Right lobe of liver (tissue), 6 donors: ENCODE data around the gene TMEFF2. TPM values are rescaled to one million over a fixed set of nuclear protein-coding genes. Genes with fewer than 3 reads are reported as not detected.
A peak's percentile ranks its signal among the peaks of the same experiment; 100 is the strongest.

ENCODE experiments used
- ATAC-seq, 4 donors: fragments of 200-7000 bp; cut with Tn5 transposase; one replicate each; pipeline ENCODE4 v1.9.1; 2020; ENCODE audit warnings: mild to moderate bottlenecking in 4 of 4, moderate library complexity in 4 of 4
- DNase-seq, 3 donors: peaks; one replicate each; pipeline ENCODE4 v3.0.0-alpha.2; 2020
- H3K27ac ChIP-seq, 3 donors: fragments of 200-600 bp; one replicate each; pipeline ENCODE4 v1.8.0; 2022
- H3K27me3 ChIP-seq, 2 donors: fragments of 200-600 bp; one replicate each; pipeline ENCODE4 v1.8.0; 2022
- H3K36me3 ChIP-seq, 4 donors: fragments of 200-600 bp; sonication (generic) in 1 of 4; one replicate each; pipeline versions ENCODE4 v1.5.1 to v1.8.0; 2017 to 2022; ENCODE audit warnings: control low read depth in 1 of 4
- H3K4me1 ChIP-seq, 4 donors: fragments of 200-600 bp; sonication (generic) in 1 of 4; one replicate each; pipeline versions ENCODE4 v1.5.1 to v1.8.0; 2017 to 2022; ENCODE audit warnings: control low read depth in 1 of 4
- H3K4me3 ChIP-seq, 3 donors: fragments of 200-600 bp; one replicate each; pipeline ENCODE4 v1.8.0; 2022
- H3K9me3 ChIP-seq, 4 donors: fragments of 200-600 bp; sonication (generic) in 1 of 4; one replicate each; pipeline versions ENCODE4 v1.5.1 to v1.8.0; 2017 to 2022; ENCODE audit warnings: control low read depth in 1 of 4
- CTCF ChIP-seq, 4 donors: fragments of 200-600 bp in 3 of 4; fragments of 450-650 bp in 1 of 4; IDR thresholded peaks; one replicate each; pipeline versions ENCODE4 v1.5.1 to v1.8.0; 2016 to 2022; ENCODE audit warnings: antibody characterized with exemption in 4 of 4, mild to moderate bottlenecking in 2 of 4
- POLR2A ChIP-seq: fragments of 450-650 bp; IDR thresholded peaks from one replicate; pipeline ENCODE4 v1.6.1; 2017; ENCODE audit warnings: antibody characterized with exemption, mild to moderate bottlenecking
- WGBS: methylation state at CpG from one replicate; pipeline ENCODE4 v1.1.6; 2018; ENCODE audit warnings: low coverage, low lambda C conversion rate; ENCODE audit not compliant: insufficient coverage; ENCODE audit errors: missing lambda C conversion rate; 5-methylcytosine and 5-hydroxymethylcytosine counted together
- intact Hi-C, 2 donors: fragments of 100-400 bp; cut with DNase I; formaldehyde crosslinking; loops; one replicate each; pipeline versions ENCODE4 v1.11.2 to v1.14.1; 2022
- total RNA-seq, 6 experiments: library from RNA; depleted of rRNA in 2 of 6; stranded (reverse); fragments of >200 nt in 2 of 6; fragmentation: NEBNext Ultra II Directional in 3 of 6; extraction: Animal tissue kit (Norgen Biotek cat#: 25700) in 3 of 6; gene quantifications; one replicate each; pipeline versions ENCODE4 v1.1.0 to v1.2.4, GENCODE V29; 2016 to 2023
- donor health status: DM: no; HTN: yes; CAD: no.
- donor health status: DM: no; HTN: no; CAD: no.
- donor health status: DM: no; HTN: no; CAD: no.
- donor health status: DM: no; HTN: yes; CAD: no.
- donor health status: DM: no; HTN: yes; CAD: no.

Gene TMEFF2
- total RNA-seq, 6 experiments from 2014 or later: not detected

- Histone ChIP-seq H3K27me3 (no peaks in the 10 kb centered on the region), H3K27ac (no peak overlapping the region), H3K9me3 (no peaks in the 10 kb centered on the region), H3K36me3 (no peaks in the 10 kb centered on the region), H3K4me1 (no peaks in the 10 kb centered on the region), H3K4me3 (no peak overlapping the region)
- TF ChIP-seq POLR2A (no peak), CTCF (IDR thresholded peaks at IDR 0.05) (no peak)
- 55% methylated on average over 2 of the region's 2 CpGs for WGBS
- DNase-seq (no peak), ATAC-seq (no peak)
- intact Hi-C loops: no loop called here
Measured at GRCh38 chr2:191910518-191910917, 284.2 kb downstream of the TMEFF2 start.

DNA sequence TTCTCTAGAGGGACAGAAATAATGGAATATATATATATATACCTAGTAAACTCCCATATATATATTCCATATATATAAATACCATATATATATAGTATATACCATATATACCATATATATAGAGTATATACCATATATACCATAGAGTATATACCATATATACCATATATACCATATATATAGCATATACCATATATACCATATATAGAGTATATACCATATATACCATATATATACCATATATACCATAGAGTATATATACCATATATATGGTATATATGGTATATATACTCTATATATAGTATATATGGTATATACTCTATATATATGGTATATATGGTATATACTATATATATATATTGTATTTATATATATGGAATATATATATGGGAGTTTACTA, 285.9 kb downstream of the TMEFF2 start:
- H3K4me3 ChIP-seq: no peak overlapping the region
- H3K27me3 ChIP-seq: no peaks in the 10 kb centered on the region
- DNase-seq: no peak
- H3K27ac ChIP-seq: no peak overlapping the region
- TF ChIP-seq POLR2A (no peak), CTCF (IDR thresholded peaks at IDR 0.05) (no peak)
- no peak for ATAC-seq
- H3K9me3 ChIP-seq: no peaks in the 10 kb centered on the region
- intact Hi-C loops: no loop called here
- no peaks in the 10 kb centered on the region for H3K4me1 ChIP-seq
- no peaks in the 10 kb centered on the region for H3K36me3 ChIP-seq

GRCh38 chr2:191907545-191907944, 287.2 kb downstream of the TMEFF2 start:
- no peaks in the 10 kb centered on the region for H3K36me3 ChIP-seq
- TF ChIP-seq POLR2A: no peak
- peak in 3 of 4 donors; percentile 9 to 21 (median 13) for TF ChIP-seq CTCF (IDR thresholded peaks at IDR 0.05)
- no peak overlapping the region for H3K4me3 ChIP-seq
- no peaks in the 10 kb centered on the region for H3K27me3 ChIP-seq
- no peaks in the 10 kb centered on the region for H3K4me1 ChIP-seq
- H3K27ac ChIP-seq: no peak overlapping the region
- WGBS: 34% methylated on average over 3 of the region's 3 CpGs
- peak in 3 of 4 donors; percentile 45 to 73 (median 50) for ATAC-seq
- H3K9me3 ChIP-seq: no peaks in the 10 kb centered on the region
- DNase-seq: no peak
- intact Hi-C loops: no loop called here

GRCh38 chr2:191907091-191907490, 287.6 kb downstream of the TMEFF2 start:
- Histone ChIP-seq H3K4me3 (no peak overlapping the region), H3K27ac (no peak overlapping the region), H3K4me1 (no peaks in the 10 kb centered on the region), H3K36me3 (no peaks in the 10 kb centered on the region), H3K27me3 (no peaks in the 10 kb centered on the region), H3K9me3 (no peaks in the 10 kb centered on the region)
- intact Hi-C loops: no loop called here
- no peak for DNase-seq
- no peak for ATAC-seq
- TF ChIP-seq CTCF (IDR thresholded peaks at IDR 0.05): no peak
- no peak for TF ChIP-seq POLR2A

DNA sequence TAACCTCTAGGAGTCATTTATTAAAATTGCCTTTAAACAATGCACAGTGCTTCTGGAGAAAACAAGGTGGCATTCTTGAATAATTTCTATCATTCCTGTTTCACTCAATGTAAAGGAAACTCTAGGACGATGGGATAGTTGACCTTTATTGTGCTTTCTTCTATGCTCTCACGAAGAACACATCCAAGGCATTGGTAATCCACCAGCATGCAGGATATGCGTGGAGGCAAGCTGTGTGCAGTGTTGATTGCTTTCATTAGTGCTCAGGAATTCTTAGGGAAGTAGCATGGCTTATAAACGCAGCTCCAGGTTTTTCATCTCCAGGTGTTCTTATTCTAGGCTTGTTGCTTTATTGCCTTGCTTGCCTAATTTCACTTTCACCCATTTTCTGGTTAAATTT, 289.4 kb downstream of the TMEFF2 start:
- no peaks in the 10 kb centered on the region for H3K4me1 ChIP-seq
- no peak for DNase-seq
- H3K27me3 ChIP-seq: no peaks in the 10 kb centered on the region
- no peaks in the 10 kb centered on the region for H3K9me3 ChIP-seq
- TF ChIP-seq POLR2A (no peak), CTCF (IDR thresholded peaks at IDR 0.05) (no peak)
- H3K27ac ChIP-seq: no peak overlapping the region
- intact Hi-C loops: no loop called here
- no peaks in the 10 kb centered on the region for H3K36me3 ChIP-seq
- WGBS: 52% methylated on average over 4 of the region's 4 CpGs
- no peak overlapping the region for H3K4me3 ChIP-seq
- no peak for ATAC-seq
